Stimulated activated CD8-positive, alpha-beta memory T cell treated with anti-CD3 and anti-CD28 coated beads, Interleukin-12 subunit alpha, Interleukin-12 subunit beta, amount 100 ng/mL, for 24 hours (primary cell): ENCODE results near the gene SRBD1.

Experiments used
- DNase-seq: peaks from one replicate; pipeline ENCODE4 v3.0.0-alpha.2; 2020; ENCODE audit errors: extremely low read depth

The SRBD1 gene

DNA sequence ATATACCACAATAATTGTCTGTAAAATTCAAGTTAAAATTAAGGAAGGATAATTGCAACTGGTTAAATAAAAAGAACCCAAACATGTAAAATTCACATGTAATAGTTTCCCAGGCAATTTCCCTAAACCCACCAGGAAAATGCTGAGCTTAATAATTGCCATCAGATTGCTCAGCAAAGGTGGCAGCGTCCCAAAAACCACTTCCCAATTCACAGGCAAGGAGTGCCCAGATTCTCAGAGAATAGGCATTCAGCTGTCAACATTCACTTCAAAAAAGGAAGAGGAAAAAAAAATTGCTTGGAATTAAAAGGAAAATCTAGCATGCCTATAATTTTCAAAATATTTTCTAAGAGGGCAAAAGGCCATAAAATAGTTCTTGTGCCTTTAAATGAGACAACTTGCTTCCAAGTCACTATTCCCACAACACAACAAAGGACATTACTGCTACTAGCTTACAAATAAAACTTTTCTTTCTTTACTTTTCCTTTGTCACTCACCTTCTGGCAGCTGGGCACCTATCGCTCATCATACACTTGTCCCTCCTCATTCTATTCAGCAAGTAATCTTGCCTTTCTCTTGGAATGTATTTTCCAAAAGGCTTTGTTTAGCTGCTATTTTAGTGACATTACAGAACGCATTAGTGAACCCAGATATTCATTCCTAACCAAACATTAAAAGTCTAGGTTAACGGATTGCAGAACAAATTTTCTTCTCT is 15.2 kb downstream of the SRBD1 start:
- no peak for DNase-seq

DNA sequence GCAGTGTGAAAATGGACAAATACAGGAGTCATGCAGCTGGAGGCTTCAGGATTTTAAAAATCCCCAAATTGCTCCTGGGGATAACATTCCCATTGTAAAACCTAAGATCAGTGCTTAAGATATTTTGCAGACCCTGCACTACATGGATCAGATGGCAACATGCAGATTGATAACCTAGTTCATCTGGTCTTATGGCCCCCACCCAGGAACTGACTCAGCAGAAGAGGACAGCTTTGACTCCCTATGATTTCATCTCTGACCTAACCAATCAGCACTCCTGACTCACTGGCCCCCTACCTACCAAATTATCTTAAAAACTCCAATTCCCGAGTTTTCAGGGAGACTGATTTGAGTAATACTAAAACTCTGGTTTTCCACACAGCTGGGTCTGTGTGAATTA is 20.0 kb downstream of the SRBD1 start:
- DNase-seq, result no peak

DNA sequence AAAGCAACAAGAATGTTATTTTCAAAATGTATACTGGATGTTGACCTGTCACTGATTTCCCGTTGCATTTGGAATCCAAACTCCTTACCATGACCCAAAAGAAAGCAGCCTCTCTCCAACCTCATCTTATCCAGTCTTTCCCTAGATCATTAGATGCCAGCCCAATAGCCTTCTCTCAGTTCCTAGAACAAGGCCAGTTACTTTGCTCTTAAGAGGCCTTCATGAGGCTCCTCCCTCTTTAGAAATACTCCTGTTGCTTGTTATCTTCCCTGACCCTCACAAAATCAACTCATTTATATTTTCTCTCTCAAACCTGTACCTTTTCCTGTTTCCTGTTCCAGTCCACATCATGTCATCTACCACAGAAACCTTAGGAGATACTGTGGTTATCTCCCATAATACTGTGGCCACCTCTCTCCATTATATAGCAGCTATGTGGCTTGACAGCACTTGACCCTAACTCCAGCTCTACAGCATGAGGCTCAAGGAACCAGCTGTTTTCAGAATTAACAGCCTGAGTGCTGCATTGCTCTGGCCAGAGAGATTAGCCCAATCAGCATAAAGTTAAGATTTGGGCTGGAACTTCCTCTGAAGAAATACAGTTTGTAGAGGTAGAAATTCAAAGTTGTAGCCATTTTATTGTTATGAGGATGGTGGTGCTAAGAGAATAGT is 22.8 kb downstream of the SRBD1 start:
- no peak for DNase-seq

DNA sequence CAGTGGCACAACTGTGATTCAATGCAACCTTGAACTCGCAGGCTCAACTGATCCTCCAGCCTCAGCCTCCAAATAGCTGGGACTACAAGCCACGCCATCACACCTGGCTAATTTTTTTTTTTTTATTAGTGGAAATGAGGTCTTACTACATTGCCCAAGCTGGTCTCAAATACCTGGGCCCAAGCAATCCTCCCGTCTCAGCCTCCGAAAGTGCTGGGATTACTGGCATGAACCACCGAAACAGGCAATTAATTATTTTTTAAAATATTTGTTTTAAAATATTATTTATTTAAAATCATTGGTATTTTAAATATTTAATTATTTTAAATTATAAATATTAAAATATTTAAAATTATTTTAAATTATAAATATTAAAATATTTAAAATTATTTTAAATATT is 24.5 kb downstream of the SRBD1 start:
- DNase-seq, result no peak

DNA sequence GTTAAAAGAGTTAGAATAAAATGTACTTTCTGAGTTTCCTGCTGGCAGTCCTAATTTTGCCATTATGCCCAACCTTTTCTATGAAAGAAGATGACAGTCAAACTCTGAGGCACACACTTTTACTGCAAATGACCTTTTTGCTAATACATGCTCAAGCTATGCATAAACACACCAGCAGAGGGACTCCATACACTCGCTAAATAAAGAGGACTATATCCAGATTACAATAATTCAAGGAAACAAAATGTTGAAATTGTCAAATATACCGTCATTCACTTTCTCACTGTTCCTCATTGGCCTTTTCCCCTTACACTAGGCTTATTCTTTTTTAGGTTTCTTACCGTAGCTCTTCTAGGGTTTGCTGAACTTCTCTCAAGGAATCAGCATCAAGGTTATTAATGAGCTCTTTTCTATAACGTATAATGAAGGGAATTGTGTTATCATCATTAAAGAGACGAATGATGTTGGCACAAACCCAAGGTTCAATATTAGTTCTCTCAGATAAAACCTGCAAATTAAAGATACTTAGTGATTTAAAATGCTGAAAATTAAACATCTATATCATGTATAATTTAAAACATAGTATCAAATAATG is 25.7 kb downstream of the SRBD1 start:
- no peak for DNase-seq

DNA sequence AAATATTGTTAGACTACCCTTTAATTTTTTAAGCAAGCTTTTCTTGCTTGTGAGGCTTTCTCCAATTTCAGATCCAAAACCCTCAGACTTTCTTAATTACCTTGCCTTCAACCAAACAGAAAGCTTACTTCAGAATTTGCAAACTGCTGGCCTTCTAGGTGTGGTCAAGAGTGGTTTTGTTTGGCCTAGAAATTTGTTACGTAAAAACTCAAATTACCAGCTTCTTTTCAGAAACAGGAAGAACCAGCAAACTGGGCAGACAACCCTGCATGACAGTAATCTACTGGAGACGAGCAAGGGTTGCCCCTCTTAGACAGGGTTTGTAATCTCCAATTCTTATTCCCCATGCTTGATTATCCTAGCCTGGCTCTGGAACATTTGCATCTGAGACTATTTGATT is 27.1 kb downstream of the SRBD1 start:
- no peak for DNase-seq

DNA sequence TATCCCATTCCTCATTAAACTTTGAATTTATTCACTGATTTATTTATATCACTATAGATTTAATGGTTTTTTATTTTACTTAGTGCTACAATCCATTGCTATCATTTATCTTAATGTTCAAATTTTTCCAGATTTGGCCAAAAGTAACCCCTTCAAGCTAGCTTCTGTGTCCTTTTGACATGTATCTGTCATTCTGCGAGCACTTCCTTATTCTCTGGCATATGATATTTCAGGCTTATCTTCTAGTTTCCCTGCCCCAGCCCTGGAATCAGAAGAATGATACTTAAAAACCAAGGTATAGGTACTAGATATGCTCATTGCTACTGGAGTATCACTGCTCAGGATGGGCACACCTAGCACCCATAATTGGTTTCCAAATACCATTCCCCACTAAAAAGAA is 28.5 kb downstream of the SRBD1 start:
- DNase-seq, result no peak

DNA sequence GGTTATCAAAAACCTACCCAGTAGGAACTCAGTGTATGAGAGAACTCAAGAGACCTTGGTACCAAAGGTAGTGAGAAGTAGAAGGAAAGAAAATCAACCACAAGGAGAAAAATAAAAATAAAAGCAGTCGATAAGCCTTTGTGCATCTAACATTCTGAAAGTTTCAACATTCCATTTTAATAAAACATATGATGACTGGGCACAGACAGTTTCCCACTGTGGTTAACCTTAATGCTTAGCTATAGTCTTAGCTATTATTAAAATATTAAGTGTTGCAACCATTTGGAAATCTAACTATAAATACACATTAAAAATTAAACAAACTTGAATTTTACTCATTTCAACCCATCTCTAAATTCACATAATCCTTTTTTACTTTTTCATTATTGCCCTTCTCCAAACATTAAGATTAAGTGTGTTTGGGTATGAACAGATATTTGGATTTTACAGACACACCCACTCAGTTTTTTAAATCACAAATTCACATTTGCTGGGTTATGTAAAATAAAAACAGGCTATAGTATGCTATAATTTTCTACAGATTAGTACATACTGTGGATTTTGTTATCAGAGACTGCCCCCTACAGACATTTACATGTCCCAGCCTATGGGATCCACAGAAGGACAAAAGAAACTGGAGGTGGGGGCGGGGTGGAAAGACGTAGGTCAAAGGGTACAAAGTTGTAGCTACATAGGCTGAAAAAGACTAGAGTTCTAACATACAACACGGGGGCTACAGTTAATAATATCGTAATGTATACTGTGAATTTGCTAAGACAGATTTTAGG is 32.8 kb downstream of the SRBD1 start:
- DNase-seq, result no peak

DNA sequence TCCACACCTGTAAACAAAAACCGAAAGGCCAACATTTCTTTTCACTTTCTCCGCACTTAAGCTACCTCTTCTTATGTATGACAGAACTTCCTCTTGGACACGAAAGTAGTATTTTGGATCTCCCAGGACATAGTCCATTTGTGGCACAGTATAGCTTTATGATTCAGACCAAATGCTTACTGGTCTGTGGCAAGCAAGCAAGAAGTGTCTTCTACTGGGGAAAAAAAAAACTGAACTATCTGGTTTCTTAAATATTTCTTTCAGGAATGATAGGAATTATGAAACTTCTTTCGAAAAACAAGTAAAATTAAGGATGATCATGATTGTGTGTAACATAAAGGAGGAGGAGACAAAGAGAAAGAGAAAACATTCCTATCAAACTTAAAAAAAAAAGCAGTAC is 33.6 kb downstream of the SRBD1 start:
- DNase-seq, result no peak

DNA sequence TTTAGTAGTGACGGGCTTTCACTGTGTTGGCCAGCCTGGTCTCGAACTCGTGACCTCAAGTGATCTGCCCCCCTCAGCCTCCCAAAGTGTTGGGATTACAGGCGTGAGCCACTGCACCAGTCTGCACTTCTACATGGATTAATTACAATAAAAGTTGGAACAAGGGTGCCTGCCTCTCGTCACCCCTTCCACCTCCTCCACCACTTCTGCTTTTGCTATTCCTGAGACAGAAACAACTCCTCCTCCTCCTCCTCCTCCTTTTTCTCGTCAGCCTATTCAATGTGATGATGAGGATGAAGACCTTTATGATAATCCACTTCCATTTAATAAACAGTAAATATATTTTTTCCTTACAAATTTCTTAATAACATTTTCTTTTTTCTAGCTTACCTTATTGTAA is 35.2 kb downstream of the SRBD1 start:
- DNase-seq, result no peak

DNA sequence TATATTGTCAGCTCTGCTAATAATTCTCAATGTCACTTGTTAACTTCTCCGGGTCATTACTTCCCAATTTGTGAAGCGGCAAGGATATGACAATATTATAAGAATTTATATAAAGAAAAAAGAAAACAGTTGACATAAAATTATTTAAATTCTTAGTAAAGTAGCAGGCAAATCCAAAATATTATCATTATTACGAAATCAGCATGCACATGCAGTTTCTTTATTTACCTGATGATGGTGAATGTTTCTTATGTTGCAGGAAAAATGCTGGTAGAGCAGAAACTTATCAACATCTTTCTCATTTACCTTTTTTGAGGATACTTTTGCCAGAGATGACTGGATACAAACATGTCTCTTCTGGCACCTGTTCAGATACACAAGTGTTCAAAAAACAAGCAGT is 38.1 kb downstream of the SRBD1 start:
- DNase-seq, result no peak

DNA sequence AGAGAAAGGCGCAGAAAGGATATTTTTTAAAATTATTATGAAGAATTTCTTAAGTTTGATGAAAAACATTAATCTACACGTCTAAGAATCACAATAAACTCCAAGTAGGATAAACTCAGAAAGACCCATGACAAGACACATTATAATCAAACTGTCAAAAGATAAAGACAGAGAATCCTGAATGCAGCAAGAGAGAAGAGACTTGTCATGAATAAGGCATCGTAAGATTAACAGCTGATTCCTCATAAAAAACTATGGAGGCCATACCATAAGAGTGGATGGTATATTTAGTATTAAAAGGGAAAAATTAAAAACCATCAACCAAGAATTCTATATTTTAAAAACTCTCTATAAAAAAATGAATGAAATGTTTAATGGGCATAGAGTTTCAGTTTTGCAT is 39.1 kb downstream of the SRBD1 start:
- no peak for DNase-seq

DNA sequence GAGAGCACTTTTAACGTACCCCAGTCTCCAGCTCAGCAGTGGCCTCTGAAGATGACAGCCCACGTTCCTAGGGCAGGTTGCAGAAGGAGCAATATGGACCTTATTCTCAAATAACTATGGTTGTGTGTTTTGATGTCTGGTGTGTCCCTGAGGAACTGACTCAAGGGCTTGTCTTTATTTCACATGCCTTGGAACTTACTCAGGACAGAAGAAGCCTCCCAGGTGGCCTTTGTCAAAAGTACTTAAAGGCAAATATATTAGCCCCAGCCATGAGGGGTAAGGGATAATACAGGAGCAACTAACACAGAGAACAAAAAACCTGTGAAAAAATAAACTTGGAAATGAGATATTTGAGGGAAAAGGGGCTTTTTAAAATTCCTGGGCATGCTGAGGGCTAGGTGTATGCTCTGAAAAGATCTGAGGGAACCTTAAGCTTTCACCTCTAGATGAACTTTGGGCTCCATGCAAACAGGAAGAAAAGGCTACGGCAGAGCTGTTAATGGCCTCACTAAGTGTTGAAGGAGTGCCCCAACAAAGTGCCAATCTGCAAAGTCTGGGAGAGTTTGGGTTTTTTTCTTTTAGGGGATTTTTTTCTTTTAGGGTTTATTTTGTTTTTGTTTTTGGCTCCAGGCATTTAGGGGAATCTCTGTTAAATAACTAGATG is 40.3 kb downstream of the SRBD1 start:
- DNase-seq, result no peak

DNA sequence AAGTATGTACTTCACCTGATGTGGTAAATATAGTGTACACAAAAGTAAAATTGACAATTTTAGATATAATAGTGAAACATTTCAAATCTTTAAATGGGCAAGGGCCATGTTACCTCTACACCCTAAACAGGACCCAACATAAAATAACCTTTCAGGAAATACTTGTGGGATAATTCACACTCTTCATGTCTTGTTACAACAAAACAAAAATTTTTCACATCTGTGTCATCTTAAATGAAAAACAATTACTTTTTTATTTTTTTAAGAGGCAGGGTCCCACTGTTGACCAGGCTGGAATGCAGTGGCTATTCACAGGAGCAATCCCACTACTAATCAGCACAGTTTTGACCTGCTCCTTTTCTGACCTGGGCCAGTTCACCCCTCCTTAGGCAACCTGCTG is 42.1 kb downstream of the SRBD1 start:
- DNase-seq, result no peak

DNA sequence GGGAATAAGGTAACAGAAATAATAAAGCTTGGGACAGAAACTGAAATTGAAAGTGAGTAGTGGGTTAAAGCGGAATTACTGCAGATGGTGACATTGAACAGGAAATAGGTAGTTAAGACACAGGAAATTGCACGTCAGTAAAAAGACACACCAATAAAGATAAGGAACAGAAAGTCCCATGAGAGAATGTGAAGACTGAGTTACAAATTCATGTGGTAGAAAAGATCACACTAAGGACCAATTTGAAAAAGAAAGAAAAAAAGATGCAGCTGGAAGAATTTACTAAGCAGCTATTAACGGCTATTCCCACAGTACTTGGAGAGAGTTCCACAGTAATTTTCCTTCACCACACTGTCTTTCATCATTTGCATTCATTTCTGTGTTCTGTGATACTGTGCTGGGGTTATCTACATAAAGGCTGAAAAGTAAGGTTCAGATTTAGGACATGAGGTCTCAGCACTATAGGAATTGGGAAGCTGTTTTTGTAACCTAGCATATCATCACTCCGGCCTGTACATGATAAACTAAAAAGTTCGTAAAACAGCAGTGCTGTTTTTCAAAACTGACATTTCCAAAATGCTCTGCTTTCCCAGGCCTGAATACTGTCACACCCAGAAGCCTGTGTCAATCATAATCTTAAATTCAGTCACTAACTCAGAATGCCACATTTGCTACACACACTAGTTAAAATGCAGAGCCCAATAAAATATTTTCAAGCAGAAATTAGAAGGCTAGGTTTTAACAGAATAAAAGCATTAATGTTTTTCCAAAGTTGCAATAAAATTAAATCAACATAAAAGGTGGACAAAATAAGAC is 42.9 kb downstream of the SRBD1 start:
- no peak for DNase-seq

DNA sequence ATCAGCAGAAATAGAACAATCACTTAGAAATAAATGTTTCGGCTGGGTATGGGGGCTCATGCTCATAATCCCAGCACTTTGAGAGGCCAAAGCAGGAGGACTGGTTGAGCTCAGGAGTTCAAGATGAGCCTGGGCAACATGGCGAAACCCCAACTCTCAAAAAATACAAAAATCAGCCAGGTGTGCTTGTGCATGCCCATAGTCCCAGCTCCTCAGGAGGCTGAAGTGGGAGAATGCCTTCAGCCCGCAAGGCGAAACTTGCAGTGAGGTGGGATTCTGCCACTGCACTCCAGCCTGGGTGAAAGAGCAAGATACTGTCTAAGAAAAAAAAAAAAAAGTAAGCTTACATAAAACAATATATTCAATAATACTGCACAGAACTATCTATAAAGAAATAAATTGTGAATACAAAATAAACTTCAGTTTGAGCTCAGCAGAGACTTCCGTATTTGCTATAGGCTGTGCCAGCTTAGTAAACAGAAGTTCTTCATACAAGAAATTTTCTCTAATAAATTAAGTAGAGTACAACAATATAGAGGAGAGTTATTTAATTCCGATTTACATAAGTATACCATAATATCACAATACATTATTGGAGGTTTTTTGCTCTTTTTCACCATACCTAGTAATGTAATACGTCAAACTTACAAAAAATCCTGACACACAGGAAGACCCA is 43.6 kb downstream of the SRBD1 start:
- DNase-seq, result no peak

DNA sequence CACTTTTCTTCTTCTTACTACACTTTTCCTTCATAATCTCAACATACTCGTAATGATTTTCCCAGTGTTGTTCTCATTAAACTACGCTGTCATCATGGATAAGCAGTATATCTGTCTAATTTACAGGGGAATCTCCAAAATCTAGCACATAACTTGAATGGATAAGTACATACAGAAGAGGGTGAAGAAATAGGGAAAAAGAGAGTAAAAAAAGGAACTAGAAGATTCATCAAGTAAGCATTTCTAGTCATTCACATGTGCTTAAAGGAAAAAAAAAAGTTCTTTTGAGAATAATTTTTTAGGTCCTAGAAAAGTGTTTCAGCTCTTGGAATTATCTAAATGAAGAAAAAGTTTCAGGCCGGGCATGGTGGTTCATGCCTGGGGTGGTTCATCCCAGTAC is 51.6 kb downstream of the SRBD1 start:
- DNase-seq, result no peak

DNA sequence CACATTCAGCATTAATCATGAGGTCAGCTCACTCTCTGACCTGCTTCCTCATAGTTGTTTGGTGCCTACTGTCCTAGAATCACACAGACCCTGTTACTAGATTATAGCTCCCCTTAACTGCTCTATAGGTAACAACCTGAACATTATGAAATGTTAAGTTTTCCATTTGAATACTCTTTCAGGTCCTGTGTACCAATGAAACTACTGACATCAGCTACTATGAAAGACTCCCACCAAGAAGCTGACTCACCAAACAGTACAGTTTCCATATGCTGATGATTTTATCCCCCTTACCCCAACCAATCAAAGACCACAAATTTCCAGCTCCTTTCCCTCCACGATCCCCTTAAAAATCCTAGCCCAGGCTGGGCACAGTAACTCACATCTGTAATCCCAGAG is 56.3 kb downstream of the SRBD1 start:
- DNase-seq, result no peak

DNA sequence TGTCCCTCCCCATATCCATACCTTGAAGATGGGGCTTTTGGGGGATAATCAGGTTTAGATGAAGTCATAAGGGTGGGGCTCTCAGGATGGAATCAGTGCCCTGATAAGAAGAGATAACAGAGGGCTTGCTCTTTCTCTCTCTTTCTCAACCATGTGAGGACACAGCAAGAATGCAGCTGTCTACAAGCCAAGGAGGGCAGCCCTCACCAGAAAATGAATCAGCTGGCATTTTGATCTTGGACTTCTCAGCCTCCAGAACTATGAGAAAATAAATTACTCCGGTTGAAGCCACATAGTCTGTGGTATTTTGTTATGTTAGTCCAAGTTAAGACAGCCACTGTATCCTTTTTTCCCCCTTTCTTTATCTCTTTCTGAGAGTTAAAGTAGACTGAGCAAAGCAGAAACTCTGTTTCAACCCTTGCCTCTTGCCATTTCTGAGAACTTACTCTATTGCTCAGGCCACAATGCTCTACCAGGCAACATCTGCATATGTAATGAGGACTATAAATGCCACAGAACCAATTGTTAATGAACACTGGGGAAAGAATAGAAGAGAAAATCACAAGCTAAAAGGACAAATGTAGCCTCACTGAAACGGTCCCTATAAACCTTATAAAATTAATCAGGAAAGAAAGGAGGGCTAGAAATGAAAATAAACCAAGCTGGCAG is 56.9 kb downstream of the SRBD1 start:
- DNase-seq, result no peak

DNA sequence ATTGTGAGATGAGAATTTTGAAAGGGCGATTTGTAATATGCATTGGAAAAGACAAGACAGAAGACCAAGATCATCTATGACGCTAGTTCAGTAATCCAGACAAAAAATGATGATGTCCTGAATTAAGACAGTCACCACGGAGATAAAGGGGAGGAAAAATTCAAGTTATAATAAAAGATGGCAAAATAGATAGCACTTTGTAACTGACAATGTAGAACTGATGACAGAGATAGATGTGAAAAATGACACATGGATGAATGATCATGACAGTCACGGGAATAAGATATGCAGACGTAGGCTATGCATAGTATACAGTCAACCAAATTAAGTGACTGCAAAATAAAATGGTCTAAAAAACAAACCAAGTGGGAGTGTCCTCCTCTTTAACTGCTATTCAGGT is 59.2 kb downstream of the SRBD1 start:
- DNase-seq, result no peak
